ENCODE results near the gene NUDT17.
A peak's percentile ranks its signal among the peaks of the same experiment; 100 is the strongest.

The NUDT17 gene

GRCh38 chr1:145859491-145860023, 14.1 kb downstream of the NUDT17 start:
- Mint-ChIP-seq H3K36me3 (peaks cover 12% of the 10 kb centered on the region), H3K4me3 (peak overlapping the region; percentile 98), H3K27me3 (no peaks in the 10 kb centered on the region), H3K4me1 (peaks cover 9% of the 10 kb centered on the region), H3K9me3 (no peaks in the 10 kb centered on the region), H3K27ac (peak overlapping the region; percentile 93)
- DNase-seq (ENCODE audit: low spot score in 2 of 2) (peak; percentile 66 to 72), ATAC-seq (ENCODE audit: low read depth) (peak; percentile 63)

- Mint-ChIP-seq H3K36me3 (no peaks in the 10 kb centered on the region), H3K27me3 (peaks cover 7% of the 10 kb centered on the region), H3K4me1 (peaks cover 2% of the 10 kb centered on the region), H3K27ac (no peak overlapping the region), H3K9me3 (no peaks in the 10 kb centered on the region), H3K4me3 (no peak overlapping the region)
- DNase-seq (ENCODE audit: low spot score in 2 of 2) (no peak), ATAC-seq (ENCODE audit: low read depth) (no peak)
Observed at GRCh38 chr1:145863282-145864018, 18.0 kb downstream of the NUDT17 start.

- peaks cover 15% of the 10 kb centered on the region for H3K4me1 Mint-ChIP-seq
- peaks cover 15% of the 10 kb centered on the region for H3K27me3 Mint-ChIP-seq
- DNase-seq (ENCODE audit: low spot score in 2 of 2) (no peak), ATAC-seq (ENCODE audit: low read depth) (no peak)
- no peak overlapping the region for H3K4me3 Mint-ChIP-seq
- no peaks in the 10 kb centered on the region for H3K9me3 Mint-ChIP-seq
- no peaks in the 10 kb centered on the region for H3K36me3 Mint-ChIP-seq
- H3K27ac Mint-ChIP-seq, result no peak overlapping the region
Observed at GRCh38 chr1:145868232-145868631, 22.8 kb downstream of the NUDT17 start.

GRCh38 chr1:145871994-145872924, 26.8 kb downstream of the NUDT17 start:
- H3K36me3 Mint-ChIP-seq, result no peaks in the 10 kb centered on the region
- H3K27me3 Mint-ChIP-seq, result peaks cover 12% of the 10 kb centered on the region
- H3K4me3 Mint-ChIP-seq, result peak overlapping the region; percentile 85
- peaks cover 15% of the 10 kb centered on the region for H3K4me1 Mint-ChIP-seq
- H3K27ac Mint-ChIP-seq, result peak overlapping the region; percentile 51
- peak; percentile 86 for ATAC-seq (ENCODE audit: low read depth)
- no peaks in the 10 kb centered on the region for H3K9me3 Mint-ChIP-seq
- DNase-seq (ENCODE audit: low spot score in 2 of 2), result peak in 1 of 2 donors; percentile 42

- DNase-seq (ENCODE audit: low spot score in 2 of 2), result no peak
- no peaks in the 10 kb centered on the region for H3K9me3 Mint-ChIP-seq
- H3K27ac Mint-ChIP-seq, result no peak overlapping the region
- H3K4me3 Mint-ChIP-seq, result no peak overlapping the region
- H3K27me3 Mint-ChIP-seq, result peaks cover 12% of the 10 kb centered on the region
- peaks cover 15% of the 10 kb centered on the region for H3K4me1 Mint-ChIP-seq
- ATAC-seq (ENCODE audit: low read depth), result no peak
- no peaks in the 10 kb centered on the region for H3K36me3 Mint-ChIP-seq
Observed at GRCh38 chr1:145874646-145875045, 29.2 kb downstream of the NUDT17 start.

- H3K4me1 Mint-ChIP-seq, result peaks cover 2% of the 10 kb centered on the region
- H3K4me3 Mint-ChIP-seq, result no peak overlapping the region
- H3K27ac Mint-ChIP-seq, result no peak overlapping the region
- no peaks in the 10 kb centered on the region for H3K36me3 Mint-ChIP-seq
- H3K27me3 Mint-ChIP-seq, result peaks cover 5% of the 10 kb centered on the region
- H3K9me3 Mint-ChIP-seq, result no peaks in the 10 kb centered on the region
- DNase-seq (ENCODE audit: low spot score in 2 of 2), result no peak
- no peak for ATAC-seq (ENCODE audit: low read depth)
Observed at GRCh38 chr1:145877923-145878486, 32.6 kb downstream of the NUDT17 start.

GRCh38 chr1:145878724-145879123, 33.3 kb downstream of the NUDT17 start:
- Mint-ChIP-seq H3K4me3 (no peak overlapping the region), H3K9me3 (no peaks in the 10 kb centered on the region), H3K36me3 (no peaks in the 10 kb centered on the region), H3K27ac (no peak overlapping the region), H3K4me1 (peaks cover 2% of the 10 kb centered on the region), H3K27me3 (peaks cover 5% of the 10 kb centered on the region)
- no peak for ATAC-seq (ENCODE audit: low read depth)
- DNase-seq (ENCODE audit: low spot score in 2 of 2), result no peak

- no peaks in the 10 kb centered on the region for H3K36me3 Mint-ChIP-seq
- no peak overlapping the region for H3K27ac Mint-ChIP-seq
- DNase-seq (ENCODE audit: low spot score in 2 of 2), result no peak
- no peak for ATAC-seq (ENCODE audit: low read depth)
- peaks cover 8% of the 10 kb centered on the region for H3K27me3 Mint-ChIP-seq
- no peaks in the 10 kb centered on the region for H3K9me3 Mint-ChIP-seq
- H3K4me3 Mint-ChIP-seq, result no peak overlapping the region
- peaks cover 3% of the 10 kb centered on the region for H3K4me1 Mint-ChIP-seq
Observed at GRCh38 chr1:145879775-145880174, 34.3 kb downstream of the NUDT17 start.

- H3K4me3 Mint-ChIP-seq, result peak overlapping the region; percentile 68
- H3K9me3 Mint-ChIP-seq, result no peaks in the 10 kb centered on the region
- H3K27me3 Mint-ChIP-seq, result peaks cover 8% of the 10 kb centered on the region
- no peak for DNase-seq (ENCODE audit: low spot score in 2 of 2)
- ATAC-seq (ENCODE audit: low read depth), result no peak
- no peaks in the 10 kb centered on the region for H3K36me3 Mint-ChIP-seq
- H3K27ac Mint-ChIP-seq, result no peak overlapping the region
- H3K4me1 Mint-ChIP-seq, result peaks cover 11% of the 10 kb centered on the region
Observed at GRCh38 chr1:145884675-145885074, 39.2 kb downstream of the NUDT17 start.

- peak within 1 kb of the TSS; percentile 68 for H3K4me3 Mint-ChIP-seq
- ATAC-seq (ENCODE audit: low read depth), result peak; percentile 99
- no peak within 1 kb of the TSS for H3K27ac Mint-ChIP-seq
- H3K4me1 Mint-ChIP-seq, result peaks cover 11% of the 10 kb centered on the region
- no peaks in the 10 kb centered on the region for H3K9me3 Mint-ChIP-seq
- H3K36me3 Mint-ChIP-seq, result no peaks in the 10 kb centered on the region
- peaks cover 8% of the 10 kb centered on the region for H3K27me3 Mint-ChIP-seq
- DNase-seq (ENCODE audit: low spot score in 2 of 2), result peak; percentile 84 to 89
Observed at GRCh38 chr1:145885738-145886287, 40.4 kb downstream of the NUDT17 start, which contains the start of gene ANKRD35. ANKRD35 (minus strand) TSS chr1:145885866; CDS start chr1:145885758, 108 bp downstream.

GRCh38 chr1:145886390-145886789, 41.0 kb downstream of the NUDT17 start:
- Mint-ChIP-seq H3K27ac (no peak overlapping the region), H3K4me1 (peaks cover 11% of the 10 kb centered on the region), H3K4me3 (peak overlapping the region; percentile 68), H3K9me3 (no peaks in the 10 kb centered on the region), H3K36me3 (no peaks in the 10 kb centered on the region), H3K27me3 (peaks cover 8% of the 10 kb centered on the region)
- no peak for ATAC-seq (ENCODE audit: low read depth)
- DNase-seq (ENCODE audit: low spot score in 2 of 2), result no peak

GRCh38 chr1:145886816-145887215, 41.4 kb downstream of the NUDT17 start:
- DNase-seq (ENCODE audit: low spot score in 2 of 2) (no peak), ATAC-seq (ENCODE audit: low read depth) (no peak)
- no peaks in the 10 kb centered on the region for H3K9me3 Mint-ChIP-seq
- peak overlapping the region; percentile 47 for H3K4me3 Mint-ChIP-seq
- H3K4me1 Mint-ChIP-seq, result peaks cover 11% of the 10 kb centered on the region
- peaks cover 8% of the 10 kb centered on the region for H3K27me3 Mint-ChIP-seq
- H3K27ac Mint-ChIP-seq, result no peak overlapping the region
- H3K36me3 Mint-ChIP-seq, result no peaks in the 10 kb centered on the region

GRCh38 chr1:145887631-145888030, 42.2 kb downstream of the NUDT17 start:
- Mint-ChIP-seq H3K9me3 (no peaks in the 10 kb centered on the region), H3K4me3 (no peak overlapping the region), H3K36me3 (no peaks in the 10 kb centered on the region), H3K27ac (no peak overlapping the region), H3K27me3 (peaks cover 8% of the 10 kb centered on the region), H3K4me1 (peaks cover 11% of the 10 kb centered on the region)
- DNase-seq (ENCODE audit: low spot score in 2 of 2) (no peak), ATAC-seq (ENCODE audit: low read depth) (no peak)
